Thoracic aorta (tissue), 2 donors: Measurements from ENCODE around the gene CHD2. TPM values are rescaled to one million over a fixed set of nuclear protein-coding genes. Genes with fewer than 3 reads are reported as not detected.

Source experiments
- ATAC-seq: fragments of 150-250 bp; one replicate; pipeline ENCODE4 v1.8.0; 2017; ENCODE audit warnings: low read depth; ENCODE audit not compliant: insufficient number of reproducible peaks, low FRiP score
- DNase-seq: peaks from one replicate; pipeline ENCODE4 v3.0.0-alpha.2; 2020; ENCODE audit warnings: low spot score
- H3K27ac ChIP-seq, 2 donors: fragments of 200-600 bp; sonication (generic); 1 replicate in 1 of 2; 2 replicates in 1 of 2; pipeline ENCODE4 v1.5.1; 2016; ENCODE audit warnings: mild to moderate bottlenecking in 2 of 2, moderate library complexity in 2 of 2
- H3K27me3 ChIP-seq: fragments of 200-600 bp; sonication (generic); replicated peaks from 2 replicates; pipeline ENCODE4 v1.6.0; 2016; ENCODE audit warnings: mild to moderate bottlenecking; ENCODE audit not compliant: insufficient read depth
- H3K36me3 ChIP-seq: fragments of 200-600 bp; sonication (generic); one replicate; pipeline ENCODE4 v1.5.1; 2016
- H3K4me1 ChIP-seq, 2 donors: fragments of 200-600 bp; sonication (generic); 1 replicate in 1 of 2; 2 replicates in 1 of 2; pipeline versions ENCODE4 v1.5.1 to v1.6.0; 2016; ENCODE audit warnings: low read depth in 2 of 2, mild to moderate bottlenecking in 1 of 2; ENCODE audit not compliant: control insufficient read depth in 1 of 2
- H3K4me3 ChIP-seq: fragments of 200-600 bp; sonication (generic); 2 replicates; pipeline ENCODE4 v1.5.1; 2016; ENCODE audit warnings: mild to moderate bottlenecking
- H3K9me3 ChIP-seq: fragments of 200-600 bp; sonication (generic); 2 replicates; pipeline ENCODE4 v1.5.1; 2016
- total RNA-seq, 2 donors: library from RNA; depleted of rRNA; stranded (reverse); fragments of >200 nt; gene quantifications; one replicate each; pipeline versions ENCODE4 v1.1.0 to v1.2.3, GENCODE V29; 2016
- TF ChIP-seq, protein P1 (sequence below): fragments of 200-600 bp; sonication (generic); IDR thresholded peaks from one replicate; pipeline ENCODE4 v1.5.1; 2019; ENCODE audit warnings: antibody characterized with exemption

Gene CHD2
- total RNA-seq, 2 donors from 2014 or later: 143 to 148 TPM

DNA sequence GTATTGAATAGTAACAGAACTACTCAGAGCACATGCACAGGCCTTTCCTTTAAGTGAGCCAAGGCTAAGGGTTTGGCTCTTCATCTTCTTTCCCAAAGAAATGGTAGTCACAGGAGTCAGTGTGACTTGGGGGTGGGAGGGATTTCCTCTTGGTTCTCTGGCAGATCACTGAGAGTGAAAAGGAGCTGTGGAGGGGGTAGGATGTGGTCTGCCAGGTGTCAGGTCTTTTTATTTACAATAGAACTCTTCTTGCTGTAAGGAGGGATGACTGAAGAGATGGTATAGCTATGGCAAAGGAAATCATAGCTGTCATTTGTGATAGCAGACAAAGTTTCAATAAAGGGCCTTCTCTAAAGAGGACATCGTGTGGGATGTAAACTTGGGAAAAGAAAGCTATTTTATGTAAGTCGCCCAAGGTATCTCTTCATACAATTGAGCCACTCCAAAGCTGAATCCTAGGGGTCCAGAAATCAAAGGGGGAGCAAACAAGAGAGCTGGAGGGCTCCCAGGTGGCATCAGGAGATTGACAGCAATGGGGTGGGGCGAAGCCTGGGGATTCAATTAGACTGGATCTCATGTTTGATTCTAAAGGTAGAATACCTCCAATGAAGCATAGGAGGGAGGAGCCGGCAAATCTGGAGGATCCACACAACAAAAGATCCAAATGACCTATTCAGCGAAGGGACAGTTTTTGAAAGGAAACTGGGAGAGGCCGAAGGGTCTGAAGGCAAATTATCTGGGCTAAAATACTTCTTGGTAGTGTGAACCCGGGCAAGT lies 20.0 kb upstream of the CHD2 start:
- DNase-seq (no peak), ATAC-seq (no peak)
- H3K4me1 ChIP-seq: peaks cover 5 to 18% of the 10 kb centered on the region in 2 donors
- TF ChIP-seq, protein P1, sequence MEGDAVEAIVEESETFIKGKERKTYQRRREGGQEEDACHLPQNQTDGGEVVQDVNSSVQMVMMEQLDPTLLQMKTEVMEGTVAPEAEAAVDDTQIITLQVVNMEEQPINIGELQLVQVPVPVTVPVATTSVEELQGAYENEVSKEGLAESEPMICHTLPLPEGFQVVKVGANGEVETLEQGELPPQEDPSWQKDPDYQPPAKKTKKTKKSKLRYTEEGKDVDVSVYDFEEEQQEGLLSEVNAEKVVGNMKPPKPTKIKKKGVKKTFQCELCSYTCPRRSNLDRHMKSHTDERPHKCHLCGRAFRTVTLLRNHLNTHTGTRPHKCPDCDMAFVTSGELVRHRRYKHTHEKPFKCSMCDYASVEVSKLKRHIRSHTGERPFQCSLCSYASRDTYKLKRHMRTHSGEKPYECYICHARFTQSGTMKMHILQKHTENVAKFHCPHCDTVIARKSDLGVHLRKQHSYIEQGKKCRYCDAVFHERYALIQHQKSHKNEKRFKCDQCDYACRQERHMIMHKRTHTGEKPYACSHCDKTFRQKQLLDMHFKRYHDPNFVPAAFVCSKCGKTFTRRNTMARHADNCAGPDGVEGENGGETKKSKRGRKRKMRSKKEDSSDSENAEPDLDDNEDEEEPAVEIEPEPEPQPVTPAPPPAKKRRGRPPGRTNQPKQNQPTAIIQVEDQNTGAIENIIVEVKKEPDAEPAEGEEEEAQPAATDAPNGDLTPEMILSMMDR: no peak
- peak overlapping the region; percentile 92 to 94 for H3K27ac ChIP-seq
- no peaks in the 10 kb centered on the region for H3K36me3 ChIP-seq
- no peaks in the 10 kb centered on the region for H3K9me3 ChIP-seq
- H3K4me3 ChIP-seq: no peak overlapping the region
- no peaks in the 10 kb centered on the region for H3K27me3 ChIP-seq

DNA sequence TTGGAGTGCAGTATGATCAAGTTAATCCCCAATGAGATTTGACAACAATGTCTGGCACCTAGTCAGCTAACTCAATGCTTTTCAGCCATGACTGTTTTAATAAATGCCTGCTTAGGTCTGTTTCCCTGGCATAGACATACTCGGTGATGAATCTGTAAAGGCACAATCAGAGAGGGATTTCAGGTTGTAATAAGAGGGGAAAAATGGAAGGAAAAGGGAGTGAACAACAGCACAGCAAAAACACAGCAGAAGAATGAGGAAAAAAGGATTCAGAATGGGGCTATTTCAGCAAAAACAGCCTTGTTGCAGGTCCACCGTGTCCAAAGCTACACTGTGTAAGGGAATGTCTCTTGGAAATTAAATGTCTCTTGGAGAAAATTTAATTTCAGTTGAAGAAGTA lies 19.3 kb upstream of the CHD2 start:
- TF ChIP-seq, protein P1: no peak
- DNase-seq (no peak), ATAC-seq (no peak)
- H3K4me1 ChIP-seq: peaks cover 5 to 21% of the 10 kb centered on the region in 2 donors
- peak overlapping the region; percentile 68 for H3K4me3 ChIP-seq
- no peaks in the 10 kb centered on the region for H3K27me3 ChIP-seq
- no peaks in the 10 kb centered on the region for H3K36me3 ChIP-seq
- H3K9me3 ChIP-seq: no peaks in the 10 kb centered on the region
- H3K27ac ChIP-seq: peak overlapping the region; percentile 92 to 94

DNA sequence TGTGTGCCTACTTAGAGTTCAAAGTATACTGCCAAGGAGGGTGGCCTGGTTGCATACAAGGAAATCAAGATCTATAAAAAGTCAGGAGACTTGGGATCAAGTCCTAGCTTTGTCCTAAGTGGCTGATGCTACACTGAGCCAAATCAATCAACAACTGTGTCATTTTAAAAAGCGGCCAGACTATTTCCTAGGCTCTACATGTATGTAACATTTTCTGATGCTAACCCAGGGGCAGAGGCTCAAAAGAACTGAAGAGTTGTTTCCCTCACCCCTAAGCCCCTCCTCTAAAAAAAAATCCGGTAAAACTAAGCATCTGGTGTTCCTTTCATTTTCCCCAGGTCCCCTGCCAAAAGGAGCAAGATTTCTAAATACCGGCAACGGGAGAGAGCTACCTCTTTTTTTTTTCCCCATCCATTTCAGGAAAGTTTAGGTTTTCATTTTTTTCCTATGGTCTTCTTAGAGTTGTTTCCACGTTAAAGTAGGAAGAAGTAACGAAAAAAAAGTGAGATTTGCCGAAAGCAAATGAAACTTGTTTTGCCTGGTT lies 18.8 kb upstream of the CHD2 start:
- no peak for DNase-seq
- Histone ChIP-seq H3K27me3 (no peaks in the 10 kb centered on the region), H3K4me3 (peak overlapping the region; percentile 68), H3K9me3 (no peaks in the 10 kb centered on the region), H3K36me3 (no peaks in the 10 kb centered on the region), H3K4me1 (peaks cover 9 to 26% of the 10 kb centered on the region in 2 donors), H3K27ac (peak overlapping the region; percentile 92 to 94)
- TF ChIP-seq, protein P1: no peak
- ATAC-seq: no peak

DNA sequence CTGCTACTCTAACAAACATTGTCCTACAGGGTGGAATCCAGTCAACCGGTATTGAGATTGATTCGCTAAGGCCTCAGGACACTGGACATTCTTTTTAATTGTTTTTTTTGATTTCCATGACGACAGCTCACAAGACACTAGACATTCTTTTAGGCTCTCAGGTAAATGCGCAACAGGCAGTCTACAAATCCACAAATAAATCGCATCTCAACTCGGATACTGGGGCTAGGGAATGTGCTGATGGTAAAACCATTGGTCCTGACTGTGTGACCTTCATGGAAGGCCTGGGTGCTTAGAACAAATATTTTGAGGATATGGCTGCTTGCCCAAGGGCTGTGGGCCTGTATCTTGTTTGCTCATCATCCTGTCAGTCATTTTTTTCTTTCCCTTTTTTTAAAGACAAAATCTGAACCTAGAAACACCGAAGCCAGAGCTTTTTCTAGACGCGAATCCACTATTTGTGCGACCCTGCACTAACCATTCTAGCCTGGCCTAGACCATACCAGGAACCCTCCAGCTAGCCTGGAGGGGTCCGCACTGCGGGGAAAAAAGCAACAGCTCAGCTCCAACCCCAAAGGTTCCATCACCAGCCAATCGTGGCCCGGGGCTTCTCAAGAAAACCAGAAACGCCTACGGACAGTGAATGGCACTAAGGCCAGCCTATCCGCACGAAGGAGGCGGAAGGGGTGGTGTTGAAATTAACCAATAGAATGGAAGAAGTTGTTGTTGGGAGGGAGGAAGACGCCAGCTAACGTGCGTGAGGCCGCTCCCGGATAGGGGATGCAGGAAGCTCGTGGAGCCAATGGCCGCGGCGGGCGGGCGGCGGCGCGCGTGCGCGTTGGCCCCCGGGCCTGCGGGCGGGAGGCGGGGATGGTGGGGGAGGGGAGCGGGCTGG lies 18.1 kb upstream of the CHD2 start:
- Histone ChIP-seq H3K4me1 (peaks cover 13 to 33% of the 10 kb centered on the region in 2 donors), H3K27me3 (no peaks in the 10 kb centered on the region), H3K9me3 (no peaks in the 10 kb centered on the region), H3K27ac (peak overlapping the region; percentile 92 to 94), H3K4me3 (peak overlapping the region; percentile 68), H3K36me3 (no peaks in the 10 kb centered on the region)
- DNase-seq: peak; percentile 95
- ATAC-seq: peak; percentile 98
- TF ChIP-seq, protein P1: no peak

DNA sequence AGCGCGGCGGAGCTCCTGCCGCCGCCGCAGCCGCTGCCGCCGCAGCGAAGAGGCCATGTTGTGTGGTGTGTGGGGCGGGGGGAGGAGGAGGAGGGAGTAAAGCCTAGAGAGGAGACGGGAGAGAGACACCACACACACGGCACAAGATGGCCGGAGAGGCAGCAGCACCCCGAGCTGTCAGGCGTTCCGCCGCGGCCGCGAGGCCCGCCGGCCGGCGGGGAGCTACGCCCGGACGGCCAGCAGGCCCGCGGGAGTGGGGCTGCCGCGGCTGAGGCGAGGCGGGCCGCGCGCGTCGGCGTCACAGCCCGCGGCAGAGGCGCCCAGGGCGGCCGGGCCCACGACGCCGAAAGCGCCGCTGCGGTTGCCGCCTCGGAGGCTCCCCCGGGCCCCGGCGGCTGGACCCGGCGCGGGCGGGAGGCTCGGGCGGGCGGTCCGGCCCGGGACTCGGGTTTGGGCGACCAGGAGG lies 17.4 kb upstream of the CHD2 start:
- ATAC-seq: peak; percentile 87
- TF ChIP-seq, protein P1: no peak

More for the DNA sequence above, 17.4 kb upstream of the CHD2 start:
- Histone ChIP-seq H3K27ac (peak overlapping the region; percentile 100), H3K4me1 (peaks cover 20 to 39% of the 10 kb centered on the region in 2 donors), H3K27me3 (no peaks in the 10 kb centered on the region), H3K36me3 (no peaks in the 10 kb centered on the region), H3K4me3 (peak overlapping the region; percentile 96), H3K9me3 (no peaks in the 10 kb centered on the region)
- no peak for DNase-seq
